Measurements from ENCODE around the gene APOL5. TPM values are rescaled to one million over a fixed set of nuclear protein-coding genes. Genes with fewer than 3 reads are reported as not detected.

The APOL5 gene
- polyA plus RNA-seq, 1 donor (not counting 4 experiments of a cell fraction or from before 2014, with no cell fraction given) = not detected

GRCh38 chr22:35727436-35727835 lies 9.8 kb downstream of the APOL5 start:
- TF ChIP-seq EZH2 (IDR thresholded peaks at IDR 0.05; ENCODE audit: low read length) (no peak), CTCF (optimal IDR thresholded peaks at IDR 0.05 in 1 of 3, IDR thresholded peaks at IDR 0.05 in 1 of 3, conservative IDR thresholded peaks at IDR 0.05 in 1 of 3; ENCODE audit: extremely low read depth in 1 of 3, insufficient read depth in 2 of 3, low read length in 3 of 3) (no peak)
- no peaks in the 10 kb centered on the region for H3K9me1 ChIP-seq (ENCODE audit: control insufficient read depth, extremely low read depth, insufficient read depth, low read length)
- H3K27me3 ChIP-seq (ENCODE audit: control insufficient read depth, extremely low read depth, insufficient read depth, low read length) = peaks cover 4% of the 10 kb centered on the region
- dilution Hi-C loops (cut with MboI; ENCODE audit: extremely low pct_ligation_motif_present, low sequenced_read_pairs) = no loop called here
- FAIRE-seq (no peak), DNase-seq (ENCODE audit: low read depth, low spot score) (no peak)
- H3K4me3 ChIP-seq (ENCODE audit: control insufficient read depth in 2 of 3, extremely low read depth in 1 of 3, insufficient read depth in 2 of 3, low read depth in 1 of 3, low read length in 3 of 3) = no peak overlapping the region
- H3K9ac ChIP-seq (ENCODE audit: control insufficient read depth, extremely low read depth, insufficient read depth, low read length) = no peak overlapping the region
- no peak overlapping the region for H3K27ac ChIP-seq (ENCODE audit: control insufficient read depth, insufficient read depth, low read length)
- H3K4me1 ChIP-seq (ENCODE audit: control insufficient read depth, extremely low read depth, insufficient read depth, low read length) = peaks cover 7% of the 10 kb centered on the region
- H4K20me1 ChIP-seq (ENCODE audit: control insufficient read depth, extremely low read depth, insufficient read depth, low read length) = no peaks in the 10 kb centered on the region
- H3K9me3 ChIP-seq (ENCODE audit: control insufficient read depth, low read depth, low read length) = no peaks in the 10 kb centered on the region
- H3K36me3 ChIP-seq (ENCODE audit: control insufficient read depth in 2 of 2, extremely low read depth in 1 of 2, insufficient read depth in 2 of 2, low read length in 2 of 2) = no peaks in the 10 kb centered on the region
- H3K4me2 ChIP-seq (ENCODE audit: control insufficient read depth, extremely low read depth, insufficient read depth, low read depth, low read length) = no peak overlapping the region
- no peaks in the 10 kb centered on the region for H3K79me2 ChIP-seq (ENCODE audit: control insufficient read depth, insufficient read depth, low read length)
- H2AFZ ChIP-seq (ENCODE audit: control insufficient read depth, low read length) = no peak overlapping the region

- DNase-seq (ENCODE audit: low read depth, low spot score) = no peak
- H3K79me2 ChIP-seq (ENCODE audit: control insufficient read depth, insufficient read depth, low read length) = no peaks in the 10 kb centered on the region
- dilution Hi-C loops (cut with MboI; ENCODE audit: extremely low pct_ligation_motif_present, low sequenced_read_pairs) = no loop called here
These were observed 11.1 kb downstream of the APOL5 start for GRCh38 chr22:35728639-35729308.

More at GRCh38 chr22:35728639-35729308, 11.1 kb downstream of the APOL5 start:
- Histone ChIP-seq H3K9me3 (ENCODE audit: control insufficient read depth, low read depth, low read length) (no peaks in the 10 kb centered on the region), H3K4me1 (ENCODE audit: control insufficient read depth, extremely low read depth, insufficient read depth, low read length) (peaks cover 7% of the 10 kb centered on the region), H2AFZ (ENCODE audit: control insufficient read depth, low read length) (no peak overlapping the region), H3K27me3 (ENCODE audit: control insufficient read depth, extremely low read depth, insufficient read depth, low read length) (peaks cover 4% of the 10 kb centered on the region), H3K9me1 (ENCODE audit: control insufficient read depth, extremely low read depth, insufficient read depth, low read length) (no peaks in the 10 kb centered on the region), H3K4me3 (ENCODE audit: control insufficient read depth in 2 of 3, extremely low read depth in 1 of 3, insufficient read depth in 2 of 3, low read depth in 1 of 3, low read length in 3 of 3) (no peak overlapping the region), H4K20me1 (ENCODE audit: control insufficient read depth, extremely low read depth, insufficient read depth, low read length) (no peaks in the 10 kb centered on the region), H3K27ac (ENCODE audit: control insufficient read depth, insufficient read depth, low read length) (no peak overlapping the region), H3K9ac (ENCODE audit: control insufficient read depth, extremely low read depth, insufficient read depth, low read length) (no peak overlapping the region), H3K36me3 (ENCODE audit: control insufficient read depth in 2 of 2, extremely low read depth in 1 of 2, insufficient read depth in 2 of 2, low read length in 2 of 2) (no peaks in the 10 kb centered on the region), H3K4me2 (ENCODE audit: control insufficient read depth, extremely low read depth, insufficient read depth, low read depth, low read length) (no peak overlapping the region)
- FAIRE-seq = peak; percentile 63
- TF ChIP-seq EZH2 (IDR thresholded peaks at IDR 0.05; ENCODE audit: low read length) (no peak), CTCF (optimal IDR thresholded peaks at IDR 0.05 in 1 of 3, IDR thresholded peaks at IDR 0.05 in 1 of 3, conservative IDR thresholded peaks at IDR 0.05 in 1 of 3; ENCODE audit: extremely low read depth in 1 of 3, insufficient read depth in 2 of 3, low read length in 3 of 3) (peak in 1 of 3 experiments; percentile 54)

All from keratinocyte (primary cell).